GM18508 (cell line): Measurements from ENCODE around the gene LGR6.
"Not testable (repeated sequence)": the region's sequence is repeated elsewhere in the genome, so short reads cannot be mapped to it uniquely, and the experiment has no call there.

Source experiments
- ATAC-seq: cut with Tn5 transposase; IDR thresholded peaks from one replicate; pipeline ENCODE4 v1.9.1; 2021; ENCODE audit warnings: moderate number of reproducible peaks; ENCODE audit not compliant: insufficient read depth, unreplicated experiment

Gene LGR6

GRCh38 chr1:202159534-202160371, 33.8 kb upstream of the LGR6 start:
- ATAC-seq: no peak

- ATAC-seq: no peak
Observed at GRCh38 chr1:202160377-202160940, 33.1 kb upstream of the LGR6 start, which contains the start of gene PTPN7. TSS of gene PTPN7 (minus strand) at chr1:202160602. CDS start at chr1:202159402, 1,200 bp downstream.

GRCh38 chr1:202161151-202162046, 32.2 kb upstream of the LGR6 start:
- no peak for ATAC-seq

- no peak for ATAC-seq
Observed at GRCh38 chr1:202162047-202162417, 31.6 kb upstream of the LGR6 start.

- ATAC-seq: no peak
Observed at GRCh38 chr1:202162418-202163280, 30.9 kb upstream of the LGR6 start.

- no peak for ATAC-seq
Observed at GRCh38 chr1:202163281-202164270, 30.0 kb upstream of the LGR6 start.

GRCh38 chr1:202164271-202165037, 29.1 kb upstream of the LGR6 start:
- no peak for ATAC-seq

GRCh38 chr1:202165267-202165941, 28.2 kb upstream of the LGR6 start:
- no peak for ATAC-seq

GRCh38 chr1:202165942-202166843, 27.4 kb upstream of the LGR6 start:
- ATAC-seq: no peak

- not testable (repeated sequence) for ATAC-seq
Observed at GRCh38 chr1:202167054-202167453, 26.5 kb upstream of the LGR6 start.

- no peak for ATAC-seq
Observed at GRCh38 chr1:202167708-202168415, 25.7 kb upstream of the LGR6 start.

- ATAC-seq: no peak
Observed at GRCh38 chr1:202168861-202169260, 24.7 kb upstream of the LGR6 start.

- ATAC-seq: no peak
Observed at GRCh38 chr1:202170726-202171125, 22.9 kb upstream of the LGR6 start.

- no peak for ATAC-seq
Observed at GRCh38 chr1:202171292-202172014, 22.1 kb upstream of the LGR6 start.

GRCh38 chr1:202172015-202172355, 21.6 kb upstream of the LGR6 start:
- no peak for ATAC-seq
